ENCODE measurements around the gene ZNF516.

ZNF516 gene

DNA sequence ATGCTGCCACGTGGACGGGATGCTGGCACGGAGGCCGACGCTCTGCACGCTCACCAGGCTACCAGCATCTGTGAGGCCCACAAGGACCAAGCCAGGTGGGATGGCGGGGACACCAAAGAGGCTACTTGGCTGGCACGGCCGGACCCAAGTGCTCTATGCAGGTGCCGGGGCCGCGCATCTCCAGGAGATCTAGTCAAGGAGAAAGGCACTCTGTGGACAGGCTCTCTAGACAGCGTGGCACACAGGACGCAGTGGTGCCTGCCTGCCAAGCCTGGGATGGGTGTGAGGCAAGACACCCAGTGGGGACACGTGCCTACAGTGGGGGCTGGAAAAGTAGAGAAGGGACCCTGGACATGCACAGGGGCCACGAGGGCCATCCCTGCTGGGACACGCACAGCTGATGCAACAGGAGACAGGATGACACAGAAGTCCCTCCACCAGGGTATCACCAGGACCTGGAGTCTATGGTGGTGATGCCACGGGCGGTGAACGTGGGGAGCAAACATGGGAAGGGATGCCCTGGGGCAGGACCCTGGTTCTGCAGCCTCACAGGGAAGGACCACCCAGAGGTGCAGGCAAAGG, 28.5 kb downstream of the ZNF516 start:
- peak; percentile 67 for DNase-seq

DNA sequence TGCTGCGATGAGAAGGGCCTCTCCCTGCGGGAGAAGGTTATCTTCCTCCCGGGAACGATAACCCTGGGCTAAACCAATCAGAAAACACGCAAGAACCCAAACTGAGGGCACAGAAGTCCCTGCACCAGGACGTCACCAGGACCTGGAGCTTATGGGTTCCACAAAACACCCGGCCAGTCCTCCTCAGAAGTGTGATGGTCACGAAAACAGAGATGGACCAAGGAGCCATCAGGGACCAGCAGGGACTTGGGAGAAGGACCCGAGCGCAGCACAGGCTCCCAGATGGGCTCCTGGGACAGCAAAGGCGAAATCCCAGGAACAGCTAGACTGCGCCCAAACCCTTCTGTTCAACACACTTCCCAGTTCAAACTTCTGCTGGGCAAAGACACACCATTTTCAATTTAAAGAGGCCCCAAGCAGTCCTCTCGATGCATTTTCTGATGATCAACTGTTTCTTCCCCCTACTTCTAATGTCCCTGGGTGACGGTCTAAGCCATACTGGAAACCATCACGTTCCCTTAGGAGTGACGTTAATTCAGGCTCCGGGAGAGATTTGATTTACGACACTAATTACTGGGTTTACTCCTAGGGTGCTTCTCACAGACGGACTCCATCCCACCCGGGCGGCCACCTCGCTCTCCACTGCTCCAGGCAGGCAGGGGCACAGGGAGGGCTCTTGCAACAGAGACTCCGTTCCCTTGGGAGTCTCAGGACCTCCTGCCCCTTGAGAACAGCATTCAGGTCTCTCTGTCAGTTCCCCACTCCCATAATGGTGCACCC, 29.2 kb downstream of the ZNF516 start:
- peak; percentile 51 for DNase-seq

DNA sequence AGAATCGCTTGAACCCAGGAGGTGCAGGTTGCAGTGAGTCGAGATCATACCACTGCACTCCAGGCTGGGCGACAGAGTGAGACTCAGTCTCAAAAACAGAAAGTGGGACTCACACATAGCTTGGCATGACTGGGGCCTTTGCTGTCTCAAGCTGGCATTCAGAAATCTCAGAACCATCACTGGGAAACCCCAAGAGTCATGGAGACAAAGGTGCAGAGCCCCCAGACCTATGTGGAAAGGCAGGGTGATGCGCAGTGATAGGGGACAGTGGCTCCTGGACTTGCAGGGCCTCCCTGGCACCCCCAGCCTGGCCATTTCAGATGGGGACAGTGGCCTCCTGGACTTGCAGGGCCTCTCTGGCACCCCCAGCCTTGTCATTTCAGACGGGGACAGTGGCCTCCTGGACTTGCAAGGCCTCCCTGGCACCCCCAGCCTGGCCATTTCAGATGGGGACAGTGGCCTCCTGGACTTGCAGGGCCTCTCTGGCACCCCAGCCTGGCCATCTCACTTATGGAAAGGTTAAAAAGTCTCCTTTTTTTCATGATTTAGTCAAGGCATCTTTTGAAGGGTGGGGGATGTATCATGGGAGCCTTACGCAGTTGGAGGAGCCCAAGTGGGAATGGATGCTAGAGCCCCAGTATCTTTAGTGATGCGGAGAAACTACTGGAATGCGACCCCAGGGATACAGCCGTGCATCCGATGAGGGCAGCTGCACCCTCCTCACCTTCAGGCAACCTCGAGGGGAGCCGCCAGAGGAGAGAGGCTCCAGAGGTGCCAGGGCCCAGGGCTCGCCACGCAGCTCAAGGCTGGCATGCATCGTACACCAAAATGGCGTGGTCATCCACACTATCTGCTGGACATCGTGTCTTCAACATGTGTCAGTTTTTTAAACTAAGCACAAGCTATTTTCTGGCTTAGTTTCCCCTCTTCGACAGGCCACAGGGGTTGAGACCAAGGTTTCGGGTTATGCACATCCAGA, 30.5 kb downstream of the ZNF516 start:
- peak; percentile 54 for DNase-seq

DNA sequence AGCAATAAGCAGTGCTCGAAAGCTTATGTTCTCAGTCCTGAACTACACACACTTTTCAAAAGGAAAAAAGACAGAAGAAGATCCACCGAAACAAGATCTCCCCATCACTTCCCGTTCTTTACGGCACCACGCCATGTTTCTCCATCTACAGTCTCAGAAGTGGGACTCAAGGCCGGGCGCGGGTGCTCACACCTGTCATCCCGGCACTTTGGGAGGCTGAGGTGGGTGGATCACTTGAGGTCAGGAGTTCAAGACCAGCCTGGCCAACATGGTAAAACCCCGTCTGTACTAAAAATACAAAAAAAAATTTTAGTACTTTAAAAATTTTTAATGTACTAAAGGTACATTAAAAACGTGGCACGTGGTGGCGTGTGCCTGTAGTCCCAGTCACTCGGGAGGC, 31.2 kb downstream of the ZNF516 start:
- DNase-seq: peak; percentile 26

DNA sequence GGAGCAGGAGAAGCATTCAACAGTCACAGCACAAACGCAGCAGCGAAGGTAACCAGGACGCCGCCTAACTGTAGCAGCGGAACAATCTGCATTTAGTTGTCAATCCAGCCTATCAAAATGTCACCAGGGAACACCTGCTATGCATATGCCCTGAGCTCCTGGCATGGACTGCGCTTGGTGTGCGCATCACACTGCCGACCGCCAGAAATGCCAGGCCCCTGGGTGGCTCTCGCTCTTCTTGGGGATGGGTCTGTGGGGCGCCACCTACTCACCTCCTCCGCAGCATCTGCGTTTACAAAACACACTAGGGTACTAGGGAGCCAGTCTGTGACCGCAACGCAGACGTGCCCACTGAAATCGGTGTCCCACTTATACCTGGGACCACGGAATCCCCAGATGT, 31.7 kb downstream of the ZNF516 start:
- DNase-seq: peak; percentile 21

DNA sequence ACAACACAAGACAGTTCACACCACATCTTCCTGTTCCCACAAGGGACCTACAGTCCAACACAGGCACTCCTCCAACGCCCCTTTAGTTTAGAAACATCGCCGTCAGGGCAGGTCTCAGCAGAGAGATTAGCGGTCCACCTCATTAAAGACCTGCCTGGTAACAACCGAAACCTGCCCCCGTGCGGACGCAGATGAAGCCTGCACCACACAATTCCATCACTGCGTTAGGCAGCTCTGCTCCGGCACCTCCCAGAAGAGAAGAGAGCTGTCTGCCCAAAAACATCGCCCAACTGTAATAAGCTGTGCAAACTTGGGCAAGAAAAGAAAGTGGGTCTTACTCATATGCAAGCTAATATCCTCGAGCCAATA, 32.7 kb downstream of the ZNF516 start:
- DNase-seq: no peak

DNA sequence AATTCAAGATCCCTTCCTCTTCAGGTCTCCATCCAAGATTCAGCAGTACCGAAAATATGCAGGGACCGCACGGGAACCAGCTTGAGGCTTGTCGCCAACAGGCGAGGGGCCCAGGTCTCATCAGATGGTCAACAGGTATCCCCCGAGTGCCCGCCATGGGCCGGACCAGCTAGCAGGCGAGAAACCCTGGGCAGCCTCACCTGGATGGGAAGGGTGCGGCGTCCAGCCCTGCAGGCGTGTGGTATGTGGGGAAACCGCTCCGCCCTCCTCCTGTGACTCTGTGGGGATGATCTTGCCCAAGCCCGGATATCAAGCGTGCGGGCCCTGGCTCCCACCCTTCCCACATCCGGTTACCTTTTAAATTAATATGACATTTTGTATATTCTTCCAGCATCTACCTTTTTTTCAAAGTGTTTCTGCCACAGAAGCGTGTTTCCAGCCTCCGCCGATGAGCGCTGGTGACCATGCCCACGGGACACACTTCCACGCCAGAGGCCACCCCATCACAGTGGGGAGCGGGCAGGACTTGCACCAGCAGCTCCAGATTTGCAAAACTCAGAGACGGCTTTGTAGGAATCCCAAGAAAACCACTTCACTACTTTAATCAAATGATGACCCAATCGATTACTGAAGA, 33.2 kb downstream of the ZNF516 start:
- DNase-seq: peak; percentile 48

DNA sequence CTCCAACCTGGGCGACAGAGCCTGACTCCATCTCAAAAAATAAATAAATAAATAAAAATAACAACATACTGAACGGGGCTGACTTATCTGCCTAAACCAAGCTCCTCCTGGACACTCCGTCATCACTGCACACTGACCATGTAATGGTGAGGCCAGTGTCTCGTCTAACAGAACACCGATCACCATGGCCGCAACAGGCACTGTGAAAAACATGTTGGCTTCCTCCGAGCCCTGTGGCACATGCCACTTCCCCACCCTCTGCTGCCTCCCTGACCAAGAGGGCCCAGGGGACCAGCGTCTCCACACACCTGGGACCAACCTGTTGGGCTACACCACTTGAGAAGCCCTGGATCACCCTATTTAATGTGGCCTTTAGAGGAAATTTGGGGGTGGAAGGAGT, 33.9 kb downstream of the ZNF516 start:
- DNase-seq: peak; percentile 24

DNA sequence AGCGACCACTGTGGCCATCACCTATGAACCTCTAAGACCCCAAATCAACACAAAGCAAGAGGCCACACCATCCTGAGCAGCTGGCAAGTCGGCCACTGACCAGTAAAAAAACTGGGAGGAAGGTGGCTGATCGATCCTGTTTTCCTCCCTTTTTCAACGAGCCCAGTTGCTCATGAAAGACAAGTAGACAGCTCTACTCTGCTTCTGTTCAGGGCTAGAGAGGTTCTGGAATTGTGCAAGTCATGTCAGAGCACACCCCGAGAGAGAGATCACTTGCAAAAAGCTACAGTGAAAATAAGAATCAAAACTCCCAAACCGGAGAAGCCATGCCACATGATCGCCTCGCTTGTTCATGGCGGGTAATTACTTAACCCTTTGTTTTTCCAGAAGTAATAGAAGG, 34.6 kb downstream of the ZNF516 start:
- DNase-seq: peak; percentile 11

DNA sequence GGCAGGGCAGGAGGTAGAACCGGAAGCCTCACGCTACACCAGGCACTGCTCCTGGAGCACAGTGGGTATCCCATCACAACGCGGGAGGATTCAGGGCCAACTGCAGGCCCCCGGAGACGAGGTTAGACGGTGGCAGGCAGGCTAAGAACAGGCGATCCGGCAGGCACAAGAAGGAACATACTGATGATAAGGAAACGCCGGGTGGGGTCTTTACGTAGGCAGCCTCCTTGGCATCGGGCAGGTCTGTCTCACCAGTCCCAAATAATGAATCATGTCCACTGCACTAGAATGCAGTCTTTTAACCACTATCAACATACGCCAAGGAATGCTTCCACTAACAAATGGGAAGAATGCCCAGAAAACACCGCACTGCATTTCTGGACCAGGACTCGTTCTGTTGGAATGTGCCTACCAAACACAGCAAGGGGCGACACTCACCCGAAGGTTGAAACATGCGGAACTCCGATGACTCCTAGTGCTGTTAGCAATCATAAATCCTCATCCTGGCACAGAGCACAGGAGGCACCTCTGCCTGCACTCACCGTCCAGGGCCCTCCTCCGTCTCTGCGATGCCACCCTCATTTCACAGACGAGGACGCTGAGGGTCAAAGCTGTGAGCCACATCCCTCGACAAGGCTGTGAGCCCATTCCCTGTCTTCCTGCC, 35.2 kb downstream of the ZNF516 start:
- DNase-seq: peak; percentile 17

DNA sequence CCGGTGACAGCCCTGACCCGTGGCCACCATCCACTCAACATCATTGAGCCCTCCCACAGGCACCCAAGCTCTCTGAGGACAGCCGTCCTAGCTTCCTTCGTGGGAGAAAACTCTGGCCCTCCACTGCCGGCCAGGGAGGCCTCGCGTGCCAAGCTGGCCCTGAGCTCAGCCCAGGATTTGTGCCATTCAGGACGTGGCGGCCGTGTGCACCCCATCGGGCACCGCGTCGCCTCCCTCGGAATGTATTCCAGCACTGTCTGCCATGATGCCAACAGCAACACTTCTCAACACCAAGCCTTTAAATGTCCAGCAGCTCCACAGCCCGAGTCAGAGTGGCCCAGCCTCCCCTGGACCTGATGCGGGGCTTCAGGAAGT, 35.7 kb downstream of the ZNF516 start:
- DNase-seq: peak; percentile 49

DNA sequence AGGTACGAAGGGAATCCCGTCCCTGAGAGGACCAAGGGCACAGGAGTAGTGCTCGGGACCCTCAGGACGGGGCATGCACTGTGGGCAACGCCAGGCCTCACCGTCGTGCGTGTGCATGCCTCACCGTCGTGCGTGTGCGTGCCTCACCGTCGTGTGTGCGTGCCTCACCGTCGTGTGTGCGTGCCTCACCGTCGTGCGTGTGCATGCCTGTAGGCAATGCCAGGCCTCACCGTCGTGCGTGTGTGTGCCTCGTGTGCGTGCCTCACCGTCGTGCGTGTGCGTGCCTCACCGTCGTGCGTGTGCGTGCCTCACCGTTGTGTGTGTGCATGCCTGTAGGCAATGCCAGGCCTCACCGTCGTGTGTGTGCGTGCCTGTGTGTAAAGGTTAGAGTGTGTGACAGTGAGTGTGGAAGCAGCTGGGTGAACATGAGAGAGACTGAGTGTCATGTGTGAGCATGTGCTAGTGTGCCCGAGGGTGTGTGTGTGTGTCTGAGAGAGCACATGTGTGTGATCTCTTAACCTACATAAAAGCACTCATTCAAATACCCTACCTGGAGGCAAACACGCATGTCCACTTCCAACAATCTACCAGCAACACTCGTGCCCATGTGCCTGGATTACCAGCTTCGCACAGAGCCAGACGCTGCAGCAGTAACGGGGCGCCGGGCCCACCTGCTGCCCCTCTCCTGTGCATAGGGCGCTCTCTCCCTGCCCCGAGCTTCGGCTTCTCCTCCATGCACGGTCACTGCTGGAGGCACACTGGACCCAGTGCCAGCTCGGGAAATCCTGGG, 36.3 kb downstream of the ZNF516 start:
- peak; percentile 19 for DNase-seq

DNA sequence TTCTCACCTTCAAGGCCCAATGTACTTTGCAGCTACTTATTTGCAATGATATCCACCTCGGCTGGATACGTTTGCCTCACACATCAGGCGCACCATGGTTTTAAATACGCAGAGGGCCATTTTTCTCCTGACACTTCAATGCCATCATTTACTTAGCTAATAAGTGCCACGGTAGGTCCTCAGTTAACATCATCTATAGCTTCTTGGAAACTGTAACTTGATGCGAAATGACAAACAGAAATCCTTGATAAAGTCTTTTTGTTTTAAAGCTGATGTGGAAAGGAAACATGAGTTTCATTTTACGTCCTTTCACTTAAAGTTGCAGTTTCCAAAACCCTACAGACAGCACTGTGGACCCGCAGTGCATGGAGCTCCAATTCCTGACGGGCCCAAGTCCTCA, 37.1 kb downstream of the ZNF516 start:
- DNase-seq: no peak

DNA sequence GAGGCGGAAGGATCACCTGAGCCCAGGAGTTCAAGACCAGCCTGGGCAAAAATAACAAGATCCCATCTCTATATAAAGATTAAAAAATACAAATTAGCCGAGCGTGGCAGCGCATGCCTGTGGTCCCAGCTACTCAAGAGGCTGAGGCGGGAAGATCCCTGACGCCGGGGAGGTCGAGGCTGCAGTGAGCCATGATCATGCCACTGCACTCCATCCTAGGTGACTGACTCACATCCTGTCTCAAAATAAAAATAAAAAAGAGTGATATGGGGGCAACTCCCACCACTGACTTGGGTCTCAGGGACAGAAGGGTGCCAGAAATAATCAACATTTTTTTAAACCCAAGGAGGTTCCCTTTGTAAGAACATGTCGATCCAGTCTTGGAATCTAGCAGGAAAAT, 37.6 kb downstream of the ZNF516 start:
- peak; percentile 35 for DNase-seq

DNA sequence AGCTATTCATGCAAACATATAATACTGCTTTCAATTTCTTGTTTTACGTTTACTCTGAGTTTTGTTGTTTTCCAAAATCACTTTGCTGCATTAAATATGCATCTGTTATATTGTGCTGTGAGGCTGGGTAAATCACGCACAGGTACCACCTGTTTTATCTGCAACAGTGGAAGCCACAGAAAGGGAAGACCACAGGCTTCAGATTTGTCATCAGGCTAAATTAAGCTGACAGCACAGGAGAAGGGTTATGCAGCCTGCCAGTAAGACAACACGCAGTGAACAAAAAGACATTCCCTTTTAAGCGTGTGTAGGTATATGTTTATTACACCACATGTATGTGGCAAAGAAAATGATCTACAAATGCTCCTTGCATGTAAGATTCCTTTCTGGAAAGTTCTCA, 38.2 kb downstream of the ZNF516 start:
- no peak for DNase-seq

DNA sequence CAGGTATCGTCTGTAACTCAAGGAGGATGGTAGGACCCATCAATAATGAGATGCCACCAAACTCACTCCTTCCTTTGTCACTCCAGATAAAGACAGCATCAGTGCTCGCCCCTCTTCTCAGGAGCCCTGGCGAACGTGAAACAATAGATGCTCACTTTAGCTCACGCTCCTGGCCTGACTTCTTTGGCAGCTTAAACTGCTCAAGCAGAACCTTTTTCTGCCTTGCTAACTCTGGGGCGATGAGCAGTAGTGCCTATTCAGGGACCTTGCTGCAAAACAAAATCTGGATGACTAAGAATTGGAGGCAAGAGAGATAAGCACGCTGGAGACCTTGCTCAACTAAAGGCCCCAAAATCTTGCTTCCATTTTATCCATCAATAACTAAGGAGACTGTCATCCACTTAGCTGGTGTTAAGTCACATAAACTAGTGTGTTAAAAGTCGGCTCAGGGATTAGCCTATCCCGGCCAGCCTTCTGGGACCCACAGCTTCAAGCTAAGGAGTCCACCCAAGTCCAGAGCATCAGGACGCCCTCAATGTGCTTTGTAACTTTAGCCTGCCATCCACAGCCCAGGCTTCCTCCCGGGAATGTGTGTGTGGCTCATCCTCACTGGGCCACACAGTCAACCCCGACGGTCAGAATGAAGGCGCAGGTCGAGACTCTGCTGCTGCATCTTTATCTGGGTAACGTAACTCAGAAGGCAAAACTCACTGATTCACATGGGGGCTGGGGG, 38.9 kb downstream of the ZNF516 start:
- DNase-seq: no peak

DNA sequence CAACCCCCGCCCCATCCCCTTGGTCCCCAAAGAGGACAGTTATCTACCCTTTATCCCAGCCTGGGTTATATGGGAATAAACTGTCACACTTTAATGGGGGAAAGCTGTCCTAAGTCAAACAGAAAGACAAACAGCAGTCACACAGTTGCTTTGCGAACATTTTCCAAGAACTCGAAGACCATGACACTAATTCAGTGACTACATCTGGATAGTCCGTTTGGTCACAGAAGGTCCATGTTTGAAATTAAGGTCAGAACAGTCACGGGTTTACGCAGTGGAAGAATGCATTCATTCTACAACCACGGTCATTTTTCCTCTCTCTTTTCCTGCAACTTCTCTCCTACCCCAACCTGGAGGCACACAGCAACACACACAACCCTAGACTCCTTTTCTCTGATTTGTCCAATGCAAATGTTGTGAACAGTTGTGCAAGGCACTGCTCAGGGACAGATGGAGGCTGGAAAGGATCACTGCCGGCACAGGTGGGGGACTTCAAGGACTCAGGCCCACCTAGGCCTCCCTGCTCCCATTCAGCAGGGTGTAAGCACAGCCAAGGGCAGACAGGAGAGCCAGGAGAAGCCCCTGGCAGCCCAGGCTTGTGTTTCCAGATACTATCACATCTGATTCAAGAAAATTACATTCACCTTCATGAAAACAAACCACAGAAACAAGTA, 39.9 kb downstream of the ZNF516 start:
- peak; percentile 26 for DNase-seq

DNA sequence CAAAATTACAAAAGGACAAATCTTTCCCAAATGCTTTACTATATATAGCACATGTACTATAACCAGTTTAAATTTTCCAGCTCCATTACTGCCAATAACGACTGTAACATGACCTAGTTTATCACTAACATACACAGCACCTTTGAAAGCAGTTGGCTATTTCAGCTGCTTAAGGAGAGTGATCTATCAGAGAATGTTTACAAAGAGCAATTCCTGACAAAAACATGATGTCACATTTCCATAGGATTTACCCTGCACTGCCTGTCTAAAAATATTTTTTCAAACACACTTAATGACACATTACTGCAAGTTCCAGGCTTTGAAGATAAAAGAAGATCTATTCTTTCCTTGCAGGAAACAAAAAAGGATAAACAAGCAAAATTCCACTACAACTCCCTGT, 40.6 kb downstream of the ZNF516 start:
- DNase-seq: no peak

DNA sequence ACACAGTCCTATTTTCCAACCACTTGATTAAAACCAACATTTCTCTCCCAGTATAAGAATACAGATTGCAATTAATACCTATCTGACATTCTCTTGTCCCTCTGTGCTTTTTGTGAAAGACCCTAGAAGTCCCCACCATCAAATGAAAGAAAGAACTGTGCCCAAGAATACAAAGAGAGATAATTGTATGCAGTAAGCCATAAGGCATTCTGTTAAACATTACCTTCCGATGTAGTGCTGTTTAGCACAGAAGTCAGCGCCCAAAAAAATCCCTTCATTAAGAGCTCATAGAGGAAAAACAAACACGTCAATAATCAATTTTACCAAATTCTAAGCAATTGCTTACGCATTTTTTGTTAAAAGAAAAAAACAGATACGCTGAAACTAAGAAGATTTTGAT, 41.1 kb downstream of the ZNF516 start:
- no peak for DNase-seq

DNA sequence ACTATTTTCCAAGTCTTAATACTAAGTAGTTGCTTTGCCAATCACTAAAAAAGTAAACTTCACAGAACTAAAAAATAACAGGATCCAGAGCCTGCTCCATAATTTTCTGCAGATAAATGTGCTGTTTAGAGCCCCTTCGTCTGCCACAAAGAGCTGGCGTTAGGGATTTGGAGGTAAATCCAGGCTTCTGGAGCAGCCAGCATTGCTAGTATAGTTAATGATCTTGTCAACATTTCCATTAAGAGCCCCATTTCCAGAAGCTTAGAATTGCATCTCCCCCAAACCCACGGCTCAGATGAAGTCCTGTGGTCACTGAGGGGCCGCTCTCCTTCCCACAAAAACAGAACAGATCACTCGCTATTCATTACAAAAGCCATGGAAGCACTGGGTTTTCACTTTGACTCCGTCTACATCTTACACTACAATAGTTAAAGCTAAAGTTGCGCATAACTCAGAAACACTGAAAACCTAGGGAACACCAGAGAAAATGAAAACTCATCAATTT, 41.9 kb downstream of the ZNF516 start:
- no peak for DNase-seq

Measured in activated CD8-positive, alpha-beta memory T cell treated with anti-CD3 and anti-CD28 coated beads for 24 hours (primary cell).